K562 (cell line): Measurements from ENCODE around the gene UCKL1. TPM values are rescaled to one million over a fixed set of nuclear protein-coding genes. Genes with fewer than 3 reads are reported as not detected.

Experiments used
- ATAC-seq: fragments of 200-7000 bp; cut with Tn5 transposase; 3 replicates; pipeline ENCODE4 v1.9.1; 2020; ENCODE audit warnings: moderate library complexity
- BruUV-seq: library from RNA; stranded (reverse); fragments of 400-500 nt; replicated peaks from 2 replicates; lab custom pipeline; 2021; lab: Mats Ljungman, UMichigan
- CTCF ChIA-PET: fragments of 300-600 bp; formaldehyde crosslinking; extraction: SDS; loops from one replicate; lab custom pipeline; 2021; ENCODE audit warnings: low intra/inter-chr PET ratio; lab: Yijun Ruan, JAX
- POLR2A ChIA-PET: fragments of 300-600, 350-650 bp; sonication (Branson Sonifier 250); formaldehyde crosslinking; extraction: SDS; loops from one replicate; lab custom pipeline; 2021; ENCODE audit warnings: antibody characterized with exemption, inconsistent platforms; lab: Yijun Ruan, JAX
- DNase-seq, 4 experiments: peaks; one replicate each; pipeline versions ENCODE4 v3.0.0 to v3.0.0-alpha.2; 2011 to 2018; ENCODE audit warnings: low spot score in 3 of 4, mixed read lengths in 3 of 4; ENCODE audit errors: extremely low read depth in 1 of 4
- FAIRE-seq: peaks from 2 replicates; lab custom pipeline; 2011; peaks lifted over from hg19 to GRCh38; lab: Jason Lieb, UNC
- H2AFZ ChIP-seq: 2 replicates; pipeline ENCODE4 v1.6.0; 2011; ENCODE audit warnings: low read depth, low read length, control low read depth, inconsistent platforms
- H3K27ac ChIP-seq: fragments of 200-600 bp; 3 replicates; pipeline ENCODE4 v1.8.0; 2011; ENCODE audit warnings: low read depth, mild to moderate bottlenecking, control low read depth, inconsistent platforms, low read length, moderate library complexity, mixed read lengths; ENCODE audit errors: extremely low read depth
- H3K27me3 ChIP-seq, 2 experiments: fragments of 300-600 bp in 1 of 2; 2 replicates in 1 of 2; 3 replicates in 1 of 2; pipeline versions ENCODE4 v1.6.0 to v1.8.0; 2011; ENCODE audit warnings: inconsistent platforms in 2 of 2, low read length in 2 of 2, mild to moderate bottlenecking in 1 of 2, mixed read lengths in 1 of 2, moderate library complexity in 1 of 2; ENCODE audit not compliant: control insufficient read depth in 2 of 2, insufficient read depth in 2 of 2
- H3K36me3 ChIP-seq: fragments of 300-600 bp; 3 replicates; pipeline ENCODE4 v1.8.0; 2011; ENCODE audit warnings: mild to moderate bottlenecking, low read length, inconsistent platforms; ENCODE audit not compliant: control insufficient read depth, insufficient read depth
- H3K4me1 ChIP-seq, 2 experiments: fragments of 200-600 bp in 1 of 2; replicated peaks in 1 of 2; 2 replicates in 1 of 2; 3 replicates in 1 of 2; pipeline versions ENCODE4 v1.5.1 to v1.8.0; 2011; ENCODE audit warnings: inconsistent platforms in 2 of 2, low read length in 2 of 2, mild to moderate bottlenecking in 1 of 2, mixed read lengths in 1 of 2, moderate library complexity in 1 of 2; ENCODE audit not compliant: control insufficient read depth in 2 of 2, insufficient read depth in 2 of 2
- H3K4me2 ChIP-seq: 2 replicates; pipeline ENCODE4 v1.6.1; 2011; ENCODE audit warnings: low read length, control low read depth, inconsistent platforms, mixed read lengths; ENCODE audit not compliant: insufficient read depth
- H3K4me3 ChIP-seq: fragments of 200-600 bp; sonication (generic), shearing (Covaris generic); 2 replicates; pipeline ENCODE4 v1.5.1; 2016; ENCODE audit warnings: control low read depth, inconsistent platforms
- H3K79me2 ChIP-seq: fragments of 200-600 bp; 3 replicates; pipeline ENCODE4 v1.8.0; 2011; ENCODE audit warnings: low read length, inconsistent platforms; ENCODE audit not compliant: control insufficient read depth, insufficient read depth
- H3K9ac ChIP-seq, 2 experiments: 2 replicates each; pipeline versions ENCODE4 v1.6.0 to v1.6.1; 2011; ENCODE audit warnings: low read depth in 2 of 2, low read length in 2 of 2, control low read depth in 1 of 2, inconsistent platforms in 1 of 2, mild to moderate bottlenecking in 1 of 2, mixed read lengths in 1 of 2; ENCODE audit not compliant: insufficient read depth in 1 of 2
- H3K9me1 ChIP-seq: one replicate; pipeline ENCODE4 v1.6.0; 2011; ENCODE audit warnings: inconsistent platforms, mild to moderate bottlenecking, low read length, moderate library complexity; ENCODE audit not compliant: control insufficient read depth, insufficient read depth
- H3K9me3 ChIP-seq: replicated peaks from 2 replicates; pipeline ENCODE4 v1.5.1; 2011; ENCODE audit warnings: low read depth, low read length, inconsistent platforms; ENCODE audit not compliant: control insufficient read depth, insufficient read depth
- H4K20me1 ChIP-seq: replicated peaks from 2 replicates; pipeline ENCODE4 v1.6.1; 2011; ENCODE audit warnings: low read length, inconsistent platforms, mixed read lengths; ENCODE audit not compliant: control insufficient read depth, insufficient read depth
- CHD2 ChIP-seq: IDR thresholded peaks from 2 replicates; pipeline ENCODE4 v1.6.1; 2011; ENCODE audit warnings: low read depth, low read length
- HDGF ChIP-seq: fragments of 450-650 bp; IDR thresholded peaks from 2 replicates; pipeline ENCODE4 v1.6.1; 2016
- HNRNPUL1 ChIP-seq: fragments of 200-400 bp; formaldehyde crosslinking; IDR thresholded peaks from 2 replicates; pipeline ENCODE4 v1.6.1; 2017; ENCODE audit warnings: low read length
- MED1 ChIP-seq: sonication (generic); formaldehyde crosslinking; IDR thresholded peaks from 2 replicates; pipeline ENCODE4 v1.8.1; 2023; ENCODE audit warnings: missing genetic modification reagents, borderline replicate concordance
- MNT ChIP-seq, 2 experiments: fragments of 450-650 bp; conservative IDR thresholded peaks; 2 replicates each; pipeline ENCODE4 v1.6.1; 2017; ENCODE audit warnings: mild to moderate bottlenecking in 2 of 2, moderate library complexity in 2 of 2
- POLR2G ChIP-seq: fragments of 200-400 bp; formaldehyde crosslinking; IDR thresholded peaks from 2 replicates; pipeline ENCODE4 v1.6.1; 2017; ENCODE audit warnings: low read depth, mild to moderate bottlenecking, antibody characterized with exemption, low read length, moderate library complexity
- RBM22 ChIP-seq: fragments of 200-400 bp; formaldehyde crosslinking; IDR thresholded peaks from 2 replicates; pipeline ENCODE4 v1.6.1; 2018; ENCODE audit warnings: low read length, low read depth; ENCODE audit not compliant: poor library complexity, severe bottlenecking
- SOX6 ChIP-seq: fragments of 450-650 bp; IDR thresholded peaks from 2 replicates; pipeline ENCODE4 v1.6.1; 2014; ENCODE audit warnings: mild to moderate bottlenecking
- ZFPM2 ChIP-seq: fragments of 250-450 bp; sonication (Bioruptor Pico); IDR thresholded peaks from 2 replicates; pipeline ENCODE4 v1.5.1; 2022; ENCODE audit warnings: mild to moderate bottlenecking
- ZNF134 ChIP-seq: fragments of 250-450 bp; sonication (Bioruptor Pico); conservative IDR thresholded peaks from 2 replicates; pipeline ENCODE4 v1.4.0; 2020
- WGBS: fragments of 100-300 bp; shearing (Covaris generic); methylation state at CpG from one replicate; pipeline ENCODE4 v1.1.6; 2016; ENCODE audit warnings: low coverage, mixed read lengths; ENCODE audit not compliant: insufficient coverage; ENCODE audit errors: missing lambda C conversion rate; 5-methylcytosine and 5-hydroxymethylcytosine counted together
- in situ Hi-C: fragments of 300-500 bp; cut with MboI; formaldehyde crosslinking; loops from 4 replicates; pipeline ENCODE4 v1.15.0; 2018; ENCODE audit warnings: inconsistent platforms, mixed read lengths
- intact Hi-C: fragments of 100-400 bp; cut with micrococcal nuclease; formaldehyde crosslinking; loops from 2 replicates; pipeline ENCODE4 v1.14.2; 2022
- polyA plus RNA-seq, 8 experiments: library from polyadenylated mRNA; depleted of rRNA in 4 of 8; stranded (reverse) in 5 of 8; unstranded in 3 of 8; fragments of >200 nt; fragmentation: Nextera tagmentation in 2 of 8; fragmentation: Illumina TruSeq in 1 of 8; extraction: Ambion mirVana in 2 of 8; extraction: Trizol in 1 of 8; gene quantifications; 2 replicates each; pipeline versions ENCODE4 v1.2.1 to v1.2.3, GENCODE V29; 2011 to 2014; ENCODE audit warnings: inconsistent platforms in 1 of 8, missing spikeins in 1 of 8
- total RNA-seq, 7 experiments: library from RNA; depleted of rRNA in 6 of 7; stranded (reverse); fragments of >200 nt in 6 of 7; fragmentation: Illumina TruSeq in 2 of 7; extraction: Trizol in 2 of 7; gene quantifications; 2 replicates each; pipeline versions ENCODE4 v1.2.1 to v1.2.3, GENCODE V29; 2011 to 2021; ENCODE audit warnings: low replicate concordance in 1 of 7

UCKL1 gene
- total and polyA plus RNA-seq, 9 of the 15 experiments (the other 6 are each of a cell fraction or from before 2014, with no cell fraction given): 3.1 to 52.8 (median 24.2) TPM

DNA sequence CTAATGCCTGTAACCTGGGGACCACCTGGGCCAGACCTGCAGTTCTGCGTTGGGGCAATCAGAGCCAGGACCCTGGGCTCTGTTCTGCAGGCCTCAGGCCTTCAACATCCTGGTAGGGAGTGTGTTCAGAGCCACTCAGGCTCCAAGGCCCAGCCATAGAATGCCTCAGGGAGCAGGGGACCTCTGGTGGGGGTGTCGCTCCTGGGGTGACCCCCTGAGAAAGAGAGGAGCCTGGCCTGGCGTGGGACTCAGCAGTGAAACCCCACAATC, 12.5 kb downstream of the UCKL1 start (continued):
- TF ChIP-seq MNT (conservative IDR thresholded peaks at IDR 0.05): no peak
- no peak for TF ChIP-seq ZNF134 (CRISPR knock-in tag)
- TF ChIP-seq MED1 (CRISPR knock-in tag): no peak
- no peak for TF ChIP-seq CHD2
- TF ChIP-seq HNRNPUL1: no peak

DNA sequence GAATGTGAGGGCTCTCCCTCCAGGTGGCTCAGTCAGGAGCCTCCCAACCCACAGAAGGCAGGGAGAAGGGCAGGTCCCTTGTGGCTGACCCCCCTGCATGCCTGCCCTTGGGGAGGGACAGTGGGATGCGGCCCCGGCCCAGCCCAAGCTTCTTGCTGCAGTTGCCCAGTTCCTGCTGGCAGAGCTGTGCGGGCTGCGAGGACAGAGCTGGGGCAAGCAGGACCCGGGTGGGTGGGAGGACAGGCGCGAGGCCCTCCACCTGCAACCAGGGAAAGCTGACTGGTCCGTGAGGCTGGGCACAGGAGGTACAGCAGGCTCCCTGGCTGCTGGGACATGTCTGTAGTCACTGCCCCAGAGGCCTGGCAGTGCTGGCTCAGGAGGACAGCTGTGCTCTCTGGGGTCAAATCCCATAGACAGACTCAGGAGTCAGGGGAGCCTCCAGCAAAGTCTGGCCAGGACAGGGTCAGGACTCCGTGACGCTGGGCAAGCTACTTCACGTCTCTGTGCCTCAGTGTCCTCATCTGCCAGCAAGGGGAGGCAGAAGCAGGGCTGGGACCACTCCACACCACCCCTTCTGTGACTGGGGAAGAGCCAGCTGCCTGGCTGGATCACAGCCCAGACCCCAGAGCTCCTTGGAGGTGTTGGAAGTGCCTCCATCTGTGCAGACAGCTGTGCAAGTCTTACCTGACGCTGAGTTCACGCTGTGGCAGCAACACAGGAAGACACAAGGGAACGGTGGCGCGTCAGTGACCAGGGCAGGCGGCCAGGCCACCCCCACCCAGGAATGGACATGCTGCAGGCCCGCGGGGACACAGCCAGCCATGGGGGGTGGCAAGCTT, 13.0 kb downstream of the UCKL1 start:
- FAIRE-seq (no peak), DNase-seq (no peak), ATAC-seq (no peak)
- H3K4me3 ChIP-seq: no peak overlapping the region
- WGBS: 91% methylated on average over 16 of the region's 19 CpGs
- H3K4me2 ChIP-seq: no peak overlapping the region
- H3K36me3 ChIP-seq: peaks cover 79% of the 10 kb centered on the region; the same call in 2 of the 3 replicates
- H3K27ac ChIP-seq: peak overlapping the region; percentile 37; the same call in 2 of the 3 replicates
- peak overlapping the region in 1 of 2 experiments; percentile 85; a peak in 2 of 4 replicates for H3K9ac ChIP-seq
- H2AFZ ChIP-seq: no peak overlapping the region
- H3K79me2 ChIP-seq: peaks cover 38% of the 10 kb centered on the region
- ChIA-PET POLR2A (no interaction called here), CTCF (no interaction called here)
- no TSS peak for BruUV-seq
- no peaks in the 10 kb centered on the region for H3K27me3 ChIP-seq
- in situ Hi-C loops: no loop called here
- H3K4me1 ChIP-seq: peaks cover 8 to 85% of the 10 kb centered on the region in 2 experiments; a peak in 3 of 5 replicates
- peaks cover 40% of the 10 kb centered on the region for H4K20me1 ChIP-seq
- H3K9me1 ChIP-seq: peaks cover 5% of the 10 kb centered on the region
- TF ChIP-seq SOX6: no peak
- no peak for TF ChIP-seq HDGF
- TF ChIP-seq ZFPM2 (CRISPR knock-in tag): no peak
- no peak for TF ChIP-seq ZNF134 (CRISPR knock-in tag)
- TF ChIP-seq POLR2G: peak; percentile 63
- peak; percentile 23 for TF ChIP-seq RBM22
- intact Hi-C loops: no loop called here
- no peaks in the 10 kb centered on the region; the same call in 1 of the 2 replicates for H3K9me3 ChIP-seq
